Measurements from ENCODE around the gene HOXA3. TPM values are rescaled to one million over a fixed set of nuclear protein-coding genes. Genes with fewer than 3 reads are reported as not detected.
A peak's percentile ranks its signal among the peaks of the same experiment; 100 is the strongest.

Gene HOXA3
- total and polyA plus RNA-seq, 2 of the 8 experiments (the other 6 are each of a cell fraction or from before 2014, with no cell fraction given) = not detected

- no peak overlapping the region for H4K91ac ChIP-seq (replicated peaks; ENCODE audit: insufficient read length, low read length)
- peak overlapping the region; percentile 72 for H4K8ac ChIP-seq (ENCODE audit: extremely low read depth, insufficient read depth, low read length)
- no peak overlapping the region for H3K4ac ChIP-seq (replicated peaks; ENCODE audit: insufficient read length, low read depth, low read length)
- H3K23ac ChIP-seq (ENCODE audit: insufficient read length) = no peak overlapping the region
- H3K18ac ChIP-seq (ENCODE audit: extremely low read depth, low read length) = no peak overlapping the region
- peaks cover 0 to 6% of the 10 kb centered on the region in 2 experiments; a peak in 1 of 4 replicates for H3K9me3 ChIP-seq (ENCODE audit: insufficient read depth in 2 of 2, low read depth in 1 of 2, low read length in 1 of 2)
- H3K27me3 ChIP-seq (replicated peaks in 1 of 4; ENCODE audit: control insufficient read depth in 3 of 4, extremely low read depth in 1 of 4, insufficient read depth in 3 of 4, low read length in 3 of 4) = peaks cover 95 to 100% (median 100%) of the 10 kb centered on the region in 4 experiments
- H3K79me1 ChIP-seq (ENCODE audit: low read depth, low read length) = no peaks in the 10 kb centered on the region
- H2BK15ac ChIP-seq (ENCODE audit: low read length) = peak overlapping the region; percentile 46; the same call in 1 of the 2 replicates
- no peak overlapping the region for H2AFZ ChIP-seq (ENCODE audit: low read length)
- no peak overlapping the region for H2BK120ac ChIP-seq (replicated peaks; ENCODE audit: low read depth, low read length)
- H3K4me2 ChIP-seq (ENCODE audit: insufficient read depth in 1 of 2, low read depth in 2 of 2, low read length in 2 of 2) = no peak overlapping the region
- H3K56ac ChIP-seq (replicated peaks; ENCODE audit: insufficient read length, low read depth, low read length) = no peak overlapping the region
- H3K79me2 ChIP-seq (ENCODE audit: control insufficient read depth in 1 of 2, insufficient read depth in 2 of 2, low read length in 2 of 2) = no peaks in the 10 kb centered on the region
- H3K23me2 ChIP-seq (ENCODE audit: low read depth, low read length) = no peaks in the 10 kb centered on the region
- H2BK20ac ChIP-seq (ENCODE audit: low read length) = no peak overlapping the region; the same call in 1 of the 2 replicates
- H4K20me1 ChIP-seq (replicated peaks in 1 of 2; ENCODE audit: control insufficient read depth in 1 of 2, insufficient read depth in 2 of 2, low read length in 2 of 2) = peaks cover 27 to 46% of the 10 kb centered on the region in 2 experiments
- 0 out of 2 replicates have a peak overlapping the region, but pooled peaks have one; percentile 39 for H2BK12ac ChIP-seq (ENCODE audit: low read depth, low read length)
- CTCF ChIA-PET (ENCODE audit: partially characterized antibody) = interaction anchor here (0.7 to 5.2 kb wide), 11 partner anchors 9 to 487 kb away, joined by 3 to 29 read pairs (median 4); partner anchors contain the start of genes HOXA3 and HOXA5
- H3K27ac ChIP-seq (ENCODE audit: low read depth, low read length) = no peak overlapping the region
- H3K4me3 ChIP-seq (ENCODE audit: extremely low read depth in 1 of 4, insufficient read depth in 2 of 4, low read depth in 3 of 4, low read length in 4 of 4) = no peak overlapping the region
- H3K4me1 ChIP-seq (replicated peaks in 1 of 4; ENCODE audit: control insufficient read depth in 3 of 4, insufficient read depth in 4 of 4, low read length in 3 of 4) = peaks cover 0 to 8% (median 1%) of the 10 kb centered on the region in 4 experiments; a peak in 4 of 7 replicates
- FAIRE-seq = no peak
- no peak overlapping the region for H3K9ac ChIP-seq (replicated peaks in 1 of 4; ENCODE audit: extremely low read depth in 1 of 4, low read depth in 3 of 4, low read length in 3 of 4)
- no peak overlapping the region for H3K14ac ChIP-seq (ENCODE audit: insufficient read length)
- no peak for DNase-seq (ENCODE audit: low read depth in 1 of 2, low spot score in 2 of 2)
- no peak overlapping the region for H2BK5ac ChIP-seq (ENCODE audit: low read depth, low read length)
- POLR2A ChIA-PET (ENCODE audit: partially characterized antibody) = no interaction called here
- H2AK5ac ChIP-seq (ENCODE audit: low read depth, low read length) = peak overlapping the region; percentile 75; the same call in 1 of the 2 replicates
- no peak overlapping the region for H4K5ac ChIP-seq (ENCODE audit: insufficient read length, low read depth, low read length)
- WGBS, 2 experiments (ENCODE audit: extremely low coverage in 1 of 2, insufficient coverage in 1 of 2, insufficient read length in 1 of 2, insufficient replicate concordance in 2 of 2, low coverage in 1 of 2, low lambda C conversion rate in 2 of 2, missing lambda C conversion rate in 1 of 2) = 18% methylated on average over 24 of the region's 25 CpGs; no CpG with 5 or more reads in 1 of the 2 experiments
- peaks cover 0 to 21% (median 0%) of the 10 kb centered on the region in 4 experiments; a peak in 1 of 8 replicates for H3K36me3 ChIP-seq (ENCODE audit: control insufficient read depth in 2 of 4, insufficient read depth in 4 of 4, low read length in 3 of 4)
- TF ChIP-seq CHD1 (IDR thresholded peaks at IDR 0.05; ENCODE audit: low read depth, low read length) (no peak), ATF3 (IDR thresholded peaks at IDR 0.05; ENCODE audit: insufficient read depth, low read depth, low read length) (no peak), CEBPB (IDR thresholded peaks at IDR 0.05; ENCODE audit: low read depth, low read length) (no peak), RNF2 (IDR thresholded peaks at IDR 0.05; ENCODE audit: borderline replicate concordance, low read depth, low read length, missing control alignments, poor library complexity, severe bottlenecking) (peak; percentile 69), SP1 (IDR thresholded peaks at IDR 0.05; ENCODE audit: low read depth, low read length) (no peak), POLR2A (IDR thresholded peaks at IDR 0.05; ENCODE audit: control extremely low read depth in 1 of 2, low read depth in 2 of 2, low read length in 2 of 2) (no peak), PHF8 (conservative IDR thresholded peaks at IDR 0.05; ENCODE audit: low read depth, low read length) (no peak), BACH1 (IDR thresholded peaks at IDR 0.05; ENCODE audit: low read length) (no peak), CHD2 (IDR thresholded peaks at IDR 0.05; ENCODE audit: low read length) (no peak), NRF1 (IDR thresholded peaks at IDR 0.05; ENCODE audit: low read depth, low read length) (no peak), TEAD4 (IDR thresholded peaks at IDR 0.05; ENCODE audit: low read depth, low read length) (no peak), HDAC6 (IDR thresholded peaks at IDR 0.05; ENCODE audit: low read depth, low read length) (no peak), SUZ12 (IDR thresholded peaks at IDR 0.05; ENCODE audit: low read length) (peak; percentile 69)
These were observed 16.0 kb upstream of the HOXA3 start for GRCh38 chr7:27168265-27168947.
